GM18505 (cell line): ENCODE results near the gene LAMC3.

Source experiments
- ATAC-seq: cut with Tn5 transposase; IDR thresholded peaks from one replicate; pipeline ENCODE4 v1.9.1; 2021; ENCODE audit not compliant: unreplicated experiment
- POLR2A ChIP-seq: IDR thresholded peaks from 4 replicates; pipeline ENCODE4 v1.6.1; 2011; ENCODE audit warnings: borderline replicate concordance; ENCODE audit not compliant: insufficient read depth, insufficient read length; ENCODE audit errors: extremely low read depth

LAMC3 gene

DNA sequence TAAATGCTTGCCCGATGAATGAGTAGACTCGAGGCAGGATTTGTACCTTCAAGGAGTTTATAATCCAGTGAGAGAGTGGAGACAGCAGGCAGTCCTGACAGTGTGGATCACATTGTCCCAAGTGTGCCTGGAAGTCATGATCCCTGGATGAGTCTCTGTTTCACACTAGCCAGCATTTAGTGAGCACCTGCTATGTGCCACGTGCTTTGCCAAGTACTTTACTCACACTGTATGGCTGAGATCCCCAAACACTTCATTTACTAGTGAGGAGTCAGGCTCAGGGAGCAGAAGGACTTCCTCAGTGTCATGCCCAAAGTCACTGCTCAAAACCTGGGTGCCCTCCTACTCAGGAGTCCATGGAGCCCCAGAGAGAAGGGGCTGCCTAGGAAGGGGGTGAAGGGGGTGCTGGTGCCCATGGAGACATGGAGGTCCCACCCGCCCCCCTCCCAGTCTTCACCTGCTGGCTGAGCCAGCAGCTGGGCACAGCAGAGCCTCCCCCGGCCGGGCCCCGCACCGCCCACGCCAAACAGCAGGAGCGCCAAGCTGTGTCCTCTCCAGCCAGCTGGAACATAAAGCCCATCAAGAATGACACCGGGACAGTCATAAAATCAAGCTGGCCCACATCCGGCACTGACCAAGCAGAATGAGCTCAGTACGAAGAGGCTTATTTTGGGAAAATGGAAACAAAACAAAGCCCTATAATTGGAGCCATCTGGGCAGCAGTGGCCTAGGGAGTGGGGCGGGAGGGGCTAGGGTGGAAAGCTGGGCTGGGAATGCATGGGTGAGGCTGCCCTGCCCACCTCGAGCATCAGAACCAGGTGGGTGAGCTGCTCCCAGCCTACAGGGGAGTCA is 10.6 kb downstream of the LAMC3 start:
- no peak for TF ChIP-seq POLR2A
- no peak for ATAC-seq

- TF ChIP-seq POLR2A: no peak
- ATAC-seq: no peak
Measured at GRCh38 chr9:131020388-131020787, 11.4 kb downstream of the LAMC3 start.

GRCh38 chr9:131020862-131021261 is 11.9 kb downstream of the LAMC3 start:
- TF ChIP-seq POLR2A: no peak
- no peak for ATAC-seq

- ATAC-seq: no peak
- no peak for TF ChIP-seq POLR2A
Measured at GRCh38 chr9:131021785-131022184, 12.8 kb downstream of the LAMC3 start.

- ATAC-seq: no peak
- no peak for TF ChIP-seq POLR2A
Measured at GRCh38 chr9:131024978-131025868, 16.2 kb downstream of the LAMC3 start.

DNA sequence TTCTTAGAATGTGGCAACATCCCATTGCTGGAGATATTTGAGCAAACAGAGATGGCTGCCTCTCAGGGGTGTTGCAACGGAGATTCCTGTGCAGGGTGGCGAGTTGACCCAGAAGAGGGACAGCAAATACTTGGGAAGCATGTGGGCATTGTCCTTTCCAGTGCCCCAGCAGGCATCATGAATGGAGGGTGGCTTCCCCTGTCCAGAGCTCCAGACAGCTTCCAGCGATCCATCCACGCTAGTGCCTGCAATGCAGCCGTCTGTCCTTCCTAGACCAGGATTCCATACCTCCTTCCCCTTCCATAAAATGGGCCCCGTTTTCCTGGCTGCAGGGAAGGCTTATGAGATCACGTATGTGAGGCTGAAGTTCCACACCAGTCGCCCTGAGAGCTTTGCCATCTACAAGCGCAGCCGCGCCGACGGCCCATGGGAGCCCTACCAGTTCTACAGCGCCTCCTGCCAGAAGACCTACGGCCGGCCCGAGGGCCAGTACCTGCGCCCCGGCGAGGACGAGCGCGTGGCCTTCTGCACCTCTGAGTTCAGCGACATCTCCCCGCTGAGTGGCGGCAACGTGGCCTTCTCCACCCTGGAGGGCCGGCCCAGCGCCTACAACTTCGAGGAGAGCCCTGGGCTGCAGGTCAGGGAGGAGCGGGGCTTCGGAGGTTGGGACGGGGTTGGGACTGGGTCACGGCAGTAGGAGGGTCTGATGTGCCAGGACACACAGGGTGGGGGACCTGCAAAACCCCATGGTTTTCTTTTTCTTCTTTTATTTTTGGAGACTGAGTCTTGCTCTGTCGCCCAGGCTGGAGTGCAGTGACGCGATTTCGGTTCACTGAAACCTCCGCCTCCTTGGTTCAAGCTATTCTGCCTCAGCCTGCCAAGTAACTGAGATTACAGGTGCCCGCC is 17.2 kb downstream of the LAMC3 start:
- no peak for TF ChIP-seq POLR2A

GRCh38 chr9:131027048-131027871 is 18.3 kb downstream of the LAMC3 start:
- no peak for TF ChIP-seq POLR2A
- no peak for ATAC-seq

More for the DNA sequence above, 17.2 kb downstream of the LAMC3 start:
- no peak for ATAC-seq

DNA sequence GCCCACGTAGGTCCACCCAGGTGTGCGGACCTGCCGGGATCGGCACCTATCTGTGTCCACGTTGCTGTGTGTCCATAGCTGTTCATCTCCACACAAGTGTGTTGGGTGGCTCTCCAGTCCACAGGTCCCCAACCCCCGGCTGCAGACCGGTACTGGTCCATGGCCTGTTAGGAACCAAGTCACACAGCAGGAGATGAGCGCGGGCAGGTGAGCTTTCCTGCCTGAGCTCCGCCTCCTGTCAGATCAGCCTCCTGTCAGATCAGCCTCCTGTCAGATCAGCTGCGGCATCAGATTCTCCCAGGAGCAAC is 18.9 kb downstream of the LAMC3 start:
- no peak for TF ChIP-seq POLR2A
- no peak for ATAC-seq

DNA sequence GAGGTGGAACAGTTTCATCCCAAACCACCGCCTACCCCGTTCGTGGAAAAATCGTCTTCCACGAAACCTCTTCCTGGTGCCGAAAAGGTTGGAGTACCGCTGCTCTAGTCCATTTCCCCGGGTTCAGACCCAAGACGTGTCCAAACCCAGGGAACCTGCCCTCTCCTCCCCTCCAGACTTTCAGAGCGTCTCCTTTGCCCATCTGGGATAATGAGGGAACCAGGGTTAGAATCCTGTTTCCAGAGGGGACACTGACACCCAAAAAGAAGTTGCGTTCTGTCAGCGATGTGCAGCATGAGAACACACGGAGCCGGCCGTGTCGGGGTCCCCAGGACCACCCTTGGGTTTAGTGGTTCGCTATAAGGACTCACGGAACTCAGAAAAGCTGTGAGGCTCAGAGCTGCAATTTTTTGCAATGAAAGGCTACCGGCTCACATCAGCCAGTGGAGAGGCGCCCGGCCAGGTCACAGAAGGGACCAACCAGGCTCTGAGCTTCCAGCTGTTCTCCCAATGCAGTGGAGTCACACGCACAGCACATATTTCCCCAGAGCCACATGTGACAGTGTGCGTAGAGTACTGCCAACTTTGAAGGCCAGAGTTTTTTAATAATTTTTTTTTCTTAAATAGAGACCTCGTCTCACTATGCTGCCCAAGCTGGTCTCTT is 19.4 kb downstream of the LAMC3 start:
- TF ChIP-seq POLR2A: no peak
- ATAC-seq: no peak

GRCh38 chr9:131028931-131029573 is 20.1 kb downstream of the LAMC3 start:
- no peak for ATAC-seq

DNA sequence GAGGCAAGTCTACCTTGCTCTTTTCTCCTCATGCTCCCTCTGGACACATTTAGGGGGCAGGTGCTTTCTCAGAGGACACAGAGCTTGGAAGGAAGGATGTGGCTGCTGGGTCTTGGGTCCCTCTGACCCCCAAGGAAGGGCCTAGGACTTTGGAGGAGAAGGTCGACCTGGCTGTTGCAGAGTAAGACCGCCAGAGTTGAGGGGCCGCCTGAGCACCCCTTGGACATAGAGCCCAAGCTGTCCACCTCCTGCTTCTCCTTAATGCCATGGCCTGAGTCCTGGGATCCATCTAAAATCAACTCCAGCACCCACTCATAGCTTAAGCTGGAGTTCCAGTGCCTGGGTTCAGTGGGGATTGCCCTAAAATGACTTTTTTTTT is 20.6 kb downstream of the LAMC3 start:
- no peak for TF ChIP-seq POLR2A
- no peak for ATAC-seq

More at GRCh38 chr9:131028931-131029573, 20.1 kb downstream of the LAMC3 start:
- TF ChIP-seq POLR2A: no peak

GRCh38 chr9:131030239-131031004 is 21.4 kb downstream of the LAMC3 start:
- no peak for ATAC-seq
- TF ChIP-seq POLR2A: no peak
